Testis (tissue), 3 donors: ENCODE results near the gene PPP6R3. TPM values are rescaled to one million over a fixed set of nuclear protein-coding genes. Genes with fewer than 3 reads are reported as not detected.

ENCODE experiments used
- DNase-seq: peaks from one replicate; pipeline ENCODE4 v3.0.0-alpha.2; 2019
- H3K27ac ChIP-seq, 2 donors: fragments of 200-600 bp; sonication (generic); one replicate each; pipeline ENCODE4 v1.5.1; 2019
- H3K27me3 ChIP-seq: fragments of 200-600 bp; sonication (generic); one replicate; pipeline ENCODE4 v1.5.1; 2019
- H3K36me3 ChIP-seq: fragments of 200-600 bp; sonication (generic); one replicate; pipeline ENCODE4 v1.5.1; 2017; ENCODE audit warnings: low read depth; ENCODE audit errors: missing control alignments
- H3K4me1 ChIP-seq: fragments of 200-600 bp; sonication (generic); one replicate; pipeline ENCODE4 v1.5.1; 2019
- H3K4me3 ChIP-seq, 2 donors: fragments of 200-600 bp; sonication (generic); one replicate each; pipeline ENCODE4 v1.5.1; 2017 to 2019
- H3K9me3 ChIP-seq: fragments of 200-600 bp; sonication (generic); one replicate; pipeline ENCODE4 v1.5.1; 2017
- POLR2A ChIP-seq: fragments of 450-650 bp; IDR thresholded peaks from one replicate; pipeline ENCODE4 v1.6.1; 2017; ENCODE audit warnings: antibody characterized with exemption, mild to moderate bottlenecking, moderate library complexity
- WGBS, 2 donors: methylation state at CpG; one replicate each; pipeline ENCODE4 v1.1.5; 2018; 5-methylcytosine and 5-hydroxymethylcytosine counted together
- intact Hi-C: fragments of 100-400 bp; cut with DNase I; formaldehyde crosslinking; loops from one replicate; pipeline ENCODE4 v1.15.1; 2023; ENCODE audit warnings: low total_unique reads
- polyA plus RNA-seq: library from polyadenylated mRNA; stranded (reverse); fragments of 350-450 nt; fragmentation: Illumina TruSeq; extraction: RNeasy Lipid Tissue Mini Kit (QIAGEN cat#74804); gene quantifications from one replicate; pipeline ENCODE4 v1.2.3, GENCODE V29; 2014; ENCODE audit warnings: low read depth, low replicate concordance; ENCODE audit not compliant: insufficient read depth
- small RNA-seq, 2 donors: library from RNA; depleted of rRNA; stranded (forward); fragments of <200 nt; gene quantifications; one replicate each; pipeline ENCODE3, GENCODE V24; 2016
- total RNA-seq, 2 donors: library from RNA; depleted of rRNA; stranded (reverse); fragments of >200 nt; gene quantifications; one replicate each; pipeline ENCODE4 v1.2.3, GENCODE V29; 2016
- TF ChIP-seq, protein P1 (sequence below), 3 experiments: fragments of 450-650 bp in 2 of 3; fragments of 200-600 bp in 1 of 3; sonication (generic) in 1 of 3; IDR thresholded peaks; one replicate each; pipeline ENCODE4 v1.5.1; 2016 to 2019; ENCODE audit warnings: antibody characterized with exemption in 3 of 3, mild to moderate bottlenecking in 2 of 3, moderate library complexity in 1 of 3

The PPP6R3 gene
- total and polyA plus RNA-seq, 3 donors from 2014 or later, result 88.5 to 190 (median 188) TPM

DNA sequence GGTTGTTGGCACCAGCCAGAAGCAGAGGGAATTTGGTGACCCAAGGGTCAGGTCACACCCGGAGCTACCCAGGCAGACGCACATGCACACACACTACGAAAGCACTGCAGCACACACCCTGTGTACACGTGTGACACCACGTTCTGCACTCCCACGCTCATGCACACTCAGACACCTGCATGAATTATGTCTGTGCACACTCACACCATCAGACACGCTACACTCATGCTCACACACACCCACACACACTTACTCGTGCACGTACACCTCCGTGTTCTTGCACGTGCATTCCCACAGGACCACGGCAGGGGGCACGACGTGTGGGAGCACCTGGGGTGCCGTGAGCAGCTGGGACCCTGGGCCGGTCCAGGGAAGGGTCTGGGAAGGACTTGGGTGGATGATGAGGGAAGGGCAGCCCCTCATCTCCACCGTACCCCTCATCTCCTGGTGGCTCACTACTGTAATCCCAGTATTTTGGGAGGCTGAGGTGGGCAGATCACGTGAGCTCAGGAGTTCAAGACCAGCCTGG lies 203.0 kb downstream of the PPP6R3 start:
- DNase-seq, result no peak
- no peak for TF ChIP-seq POLR2A
- TF ChIP-seq, protein P1, sequence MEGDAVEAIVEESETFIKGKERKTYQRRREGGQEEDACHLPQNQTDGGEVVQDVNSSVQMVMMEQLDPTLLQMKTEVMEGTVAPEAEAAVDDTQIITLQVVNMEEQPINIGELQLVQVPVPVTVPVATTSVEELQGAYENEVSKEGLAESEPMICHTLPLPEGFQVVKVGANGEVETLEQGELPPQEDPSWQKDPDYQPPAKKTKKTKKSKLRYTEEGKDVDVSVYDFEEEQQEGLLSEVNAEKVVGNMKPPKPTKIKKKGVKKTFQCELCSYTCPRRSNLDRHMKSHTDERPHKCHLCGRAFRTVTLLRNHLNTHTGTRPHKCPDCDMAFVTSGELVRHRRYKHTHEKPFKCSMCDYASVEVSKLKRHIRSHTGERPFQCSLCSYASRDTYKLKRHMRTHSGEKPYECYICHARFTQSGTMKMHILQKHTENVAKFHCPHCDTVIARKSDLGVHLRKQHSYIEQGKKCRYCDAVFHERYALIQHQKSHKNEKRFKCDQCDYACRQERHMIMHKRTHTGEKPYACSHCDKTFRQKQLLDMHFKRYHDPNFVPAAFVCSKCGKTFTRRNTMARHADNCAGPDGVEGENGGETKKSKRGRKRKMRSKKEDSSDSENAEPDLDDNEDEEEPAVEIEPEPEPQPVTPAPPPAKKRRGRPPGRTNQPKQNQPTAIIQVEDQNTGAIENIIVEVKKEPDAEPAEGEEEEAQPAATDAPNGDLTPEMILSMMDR (IDR thresholded peaks at IDR 0.05), result no peak
- Histone ChIP-seq H3K4me1 (peaks cover 11% of the 10 kb centered on the region), H3K36me3 (no peaks in the 10 kb centered on the region), H3K4me3 (no peak overlapping the region), H3K27ac (no peak overlapping the region), H3K27me3 (no peaks in the 10 kb centered on the region), H3K9me3 (no peaks in the 10 kb centered on the region)
- 88 to 91% methylated on average over 16 to 18 of the region's 18 CpGs for WGBS, 2 donors
- intact Hi-C loops, result no loop called here

DNA sequence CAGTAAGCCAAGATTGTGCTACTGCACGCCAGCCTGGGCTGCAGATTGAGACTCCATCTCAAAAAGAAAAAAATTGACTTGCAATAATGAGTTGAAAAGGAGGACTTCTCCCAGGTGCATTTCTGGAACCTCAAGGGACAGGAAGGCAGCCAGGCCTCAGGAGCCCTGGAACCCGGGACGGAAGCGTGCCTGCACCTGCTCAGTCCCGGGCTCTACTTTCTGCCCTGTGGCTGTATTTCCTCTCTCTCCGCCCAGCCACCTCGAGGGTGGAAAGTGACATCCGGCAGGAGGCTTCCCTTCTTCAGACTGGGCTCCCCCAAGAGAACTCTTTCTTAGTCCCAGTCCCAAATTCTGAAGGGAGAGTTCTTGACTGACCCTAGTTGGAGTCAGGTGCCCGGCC lies 203.6 kb downstream of the PPP6R3 start:
- TF ChIP-seq, protein P1 (IDR thresholded peaks at IDR 0.05), result no peak
- no peak for TF ChIP-seq POLR2A
- no peaks in the 10 kb centered on the region for H3K9me3 ChIP-seq
- WGBS, 2 donors, result 87 to 95% methylated on average over 9 of the region's 9 CpGs

DNA sequence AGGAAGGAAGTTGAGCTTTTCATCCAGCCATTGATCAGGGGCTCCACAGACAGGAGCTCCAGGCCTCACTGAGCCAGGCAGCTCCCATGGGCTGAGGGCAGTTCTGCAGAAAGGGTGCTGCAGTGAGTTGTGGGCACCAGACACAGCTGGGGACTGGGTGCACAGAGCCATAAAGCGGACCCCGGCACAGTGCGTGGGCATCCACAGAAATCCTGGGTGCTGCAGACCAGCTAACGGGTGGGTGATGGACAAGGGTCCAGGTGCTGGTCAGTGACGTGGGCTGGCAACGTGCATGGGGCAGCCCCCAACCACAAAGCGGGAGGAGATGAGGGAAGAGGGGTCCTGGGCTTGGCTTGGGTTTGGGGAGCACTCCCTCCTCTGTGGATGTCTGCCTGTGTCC lies 204.4 kb downstream of the PPP6R3 start:
- Histone ChIP-seq H3K36me3 (no peaks in the 10 kb centered on the region), H3K27ac (no peak overlapping the region), H3K4me1 (no peaks in the 10 kb centered on the region), H3K9me3 (no peaks in the 10 kb centered on the region), H3K4me3 (no peak overlapping the region), H3K27me3 (no peaks in the 10 kb centered on the region)
- no peak for DNase-seq
- 80 to 86% methylated on average over 2 to 7 of the region's 7 CpGs for WGBS, 2 donors
- TF ChIP-seq, protein P1 (IDR thresholded peaks at IDR 0.05), result no peak
- TF ChIP-seq POLR2A, result no peak
- intact Hi-C loops, result no loop called here

More for the DNA sequence above, 203.6 kb downstream of the PPP6R3 start:
- H3K27me3 ChIP-seq, result no peaks in the 10 kb centered on the region
- no peaks in the 10 kb centered on the region for H3K36me3 ChIP-seq
- no peak overlapping the region for H3K27ac ChIP-seq
- H3K4me1 ChIP-seq, result peaks cover 7% of the 10 kb centered on the region
- DNase-seq, result no peak
- intact Hi-C loops, result no loop called here
- H3K4me3 ChIP-seq, result no peak overlapping the region

Small RNA genes lying within 50 kb of the gene (small RNA-seq; reads per million reads assigned to genes)
- gene NDUFA3P2, result 0 reads per million in 2 donors

Other genes starting within 250 kb of the PPP6R3 start
- gene KMT5B, start 247.5 kb upstream of the PPP6R3 start, total RNA-seq, result 10 to 100 TPM; 44.1 to 56.5 TPM
- 42.1 TPM for gene KMT5B, start 247.5 kb upstream of the PPP6R3 start, polyA plus RNA-seq
- gene C11orf24, start 188.8 kb upstream of the PPP6R3 start, total RNA-seq, result 10 to 100 TPM; 65.7 to 87.7 TPM
- gene C11orf24, start 188.8 kb upstream of the PPP6R3 start, polyA plus RNA-seq, result 29.6 TPM
- gene LRP5, start 148.2 kb upstream of the PPP6R3 start, total RNA-seq, result 10 to 100 TPM; 20.6 to 21.3 TPM
- 15.7 TPM for gene LRP5, start 148.2 kb upstream of the PPP6R3 start, polyA plus RNA-seq
- 1 to 10 TPM in 1 of 2 donors, not detected in 1; 1.1 TPM for gene GAL, start 223.8 kb downstream of the PPP6R3 start, total RNA-seq
- gene GAL, start 223.8 kb downstream of the PPP6R3 start, polyA plus RNA-seq, result 1.3 TPM